Measurements from ENCODE around the gene SEMA3B. TPM values are rescaled to one million over a fixed set of nuclear protein-coding genes. Genes with fewer than 3 reads are reported as not detected.

Gene SEMA3B
- total and polyA plus RNA-seq, 2 donors from 2014 or later: 96.1 to 99.9 TPM

- peaks cover 4 to 38% (median 18%) of the 10 kb centered on the region in 3 donors for H3K4me1 ChIP-seq (ENCODE audit: control insufficient read depth in 2 of 3, insufficient read depth in 2 of 3, low read depth in 1 of 3, low read length in 3 of 3)
- FAIRE-seq (no peak), DNase-seq (no peak)
- intact Hi-C loops (cut with DNase I): no loop called here
- H3K36me3 ChIP-seq (ENCODE audit: control insufficient read depth in 2 of 3, insufficient read depth in 3 of 3, low read length in 3 of 3): peaks cover 0 to 6% (median 3%) of the 10 kb centered on the region in 3 donors
- H3K27ac ChIP-seq (ENCODE audit: low read depth in 2 of 2, low read length in 2 of 2): peak overlapping the region; percentile 80 to 93
- H3K9ac ChIP-seq (ENCODE audit: low read length in 3 of 3): peak overlapping the region; percentile 0 to 64 (median 30)
- no peaks in the 10 kb centered on the region for H3K27me3 ChIP-seq (ENCODE audit: control insufficient read depth, insufficient read depth, low read length)
- no peaks in the 10 kb centered on the region for H3K9me3 ChIP-seq (ENCODE audit: control insufficient read depth in 2 of 3, insufficient read depth in 1 of 3, low read length in 3 of 3)
- TF ChIP-seq CTCF (IDR thresholded peaks at IDR 0.05; ENCODE audit: borderline replicate concordance, extremely low read depth, insufficient read depth): no peak
- peak overlapping the region; percentile 50 to 68 (median 67) for H3K4me3 ChIP-seq (ENCODE audit: low read length in 3 of 3)
Measured at GRCh38 chr3:50299929-50300680, 31.2 kb downstream of the SEMA3B start.

GRCh38 chr3:50300681-50301254 lies 31.8 kb downstream of the SEMA3B start:
- Histone ChIP-seq H3K36me3 (ENCODE audit: control insufficient read depth in 2 of 3, insufficient read depth in 3 of 3, low read length in 3 of 3) (peaks cover 0 to 6% (median 3%) of the 10 kb centered on the region in 3 donors), H3K9me3 (ENCODE audit: control insufficient read depth in 2 of 3, insufficient read depth in 1 of 3, low read length in 3 of 3) (no peaks in the 10 kb centered on the region), H3K27me3 (ENCODE audit: control insufficient read depth, insufficient read depth, low read length) (no peaks in the 10 kb centered on the region), H3K27ac (ENCODE audit: low read depth in 2 of 2, low read length in 2 of 2) (peak overlapping the region; percentile 80 to 93), H3K4me1 (ENCODE audit: control insufficient read depth in 2 of 3, insufficient read depth in 2 of 3, low read depth in 1 of 3, low read length in 3 of 3) (peaks cover 4 to 38% (median 18%) of the 10 kb centered on the region in 3 donors), H3K9ac (ENCODE audit: low read length in 3 of 3) (peak overlapping the region in 1 of 3 donors; percentile 64), H3K4me3 (ENCODE audit: low read length in 3 of 3) (no peak overlapping the region)
- TF ChIP-seq CTCF (IDR thresholded peaks at IDR 0.05; ENCODE audit: borderline replicate concordance, extremely low read depth, insufficient read depth): no peak
- peak in 1 of 5 donors; percentile 74 for DNase-seq
- FAIRE-seq: no peak
- intact Hi-C loops (cut with DNase I): no loop called here

GRCh38 chr3:50302095-50303012 lies 33.4 kb downstream of the SEMA3B start:
- intact Hi-C loops (cut with DNase I): no loop called here

More at GRCh38 chr3:50302095-50303012, 33.4 kb downstream of the SEMA3B start:
- peak in 1 of 5 donors; percentile 56 for DNase-seq
- Histone ChIP-seq H3K27ac (ENCODE audit: low read depth in 2 of 2, low read length in 2 of 2) (peak overlapping the region; percentile 92 to 96), H3K36me3 (ENCODE audit: control insufficient read depth in 2 of 3, insufficient read depth in 3 of 3, low read length in 3 of 3) (peaks cover 0 to 6% (median 3%) of the 10 kb centered on the region in 3 donors), H3K9me3 (ENCODE audit: control insufficient read depth in 2 of 3, insufficient read depth in 1 of 3, low read length in 3 of 3) (no peaks in the 10 kb centered on the region), H3K27me3 (ENCODE audit: control insufficient read depth, insufficient read depth, low read length) (no peaks in the 10 kb centered on the region), H3K4me1 (ENCODE audit: control insufficient read depth in 2 of 3, insufficient read depth in 2 of 3, low read depth in 1 of 3, low read length in 3 of 3) (peaks cover 4 to 38% (median 18%) of the 10 kb centered on the region in 3 donors), H3K4me3 (ENCODE audit: low read length in 3 of 3) (peak overlapping the region in 2 of 3 donors; percentile 49 to 79), H3K9ac (ENCODE audit: low read length in 3 of 3) (peak overlapping the region in 2 of 3 donors; percentile 65 to 89)
- TF ChIP-seq CTCF (IDR thresholded peaks at IDR 0.05; ENCODE audit: borderline replicate concordance, extremely low read depth, insufficient read depth): no peak
- no peak for FAIRE-seq
